GM21447 (cell line): ENCODE data around the gene MACF1.
"Not testable (repeated sequence)": the region's sequence is repeated elsewhere in the genome, so short reads cannot be mapped to it uniquely, and the experiment has no call there.

Experiments used
- ATAC-seq: cut with Tn5 transposase; IDR thresholded peaks from one replicate; pipeline ENCODE4 v1.9.1; 2021; ENCODE audit not compliant: unreplicated experiment

Gene MACF1

GRCh38 chr1:39526466-39527189, 322.1 kb downstream of the MACF1 start:
- ATAC-seq, result no peak

DNA sequence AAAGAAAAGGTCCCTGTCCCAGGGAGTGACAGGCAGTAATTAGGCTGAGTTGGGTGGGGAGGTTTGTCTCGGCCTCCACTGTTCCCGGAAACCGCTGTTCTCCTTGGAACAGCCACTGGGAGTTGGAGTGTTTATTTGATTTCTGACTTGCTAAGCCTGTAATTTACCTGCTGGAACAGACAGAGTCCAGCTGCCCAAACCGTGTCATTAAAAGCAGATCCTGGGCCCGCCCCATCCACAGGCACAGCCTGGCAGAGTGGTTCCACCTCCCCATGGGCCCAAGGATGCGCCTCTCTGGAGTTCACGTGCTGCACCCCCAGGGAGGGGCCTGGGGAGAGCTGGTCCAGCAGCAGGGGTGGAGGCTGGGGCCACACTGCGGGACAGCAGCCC, 322.7 kb downstream of the MACF1 start:
- not testable (repeated sequence) for ATAC-seq

DNA sequence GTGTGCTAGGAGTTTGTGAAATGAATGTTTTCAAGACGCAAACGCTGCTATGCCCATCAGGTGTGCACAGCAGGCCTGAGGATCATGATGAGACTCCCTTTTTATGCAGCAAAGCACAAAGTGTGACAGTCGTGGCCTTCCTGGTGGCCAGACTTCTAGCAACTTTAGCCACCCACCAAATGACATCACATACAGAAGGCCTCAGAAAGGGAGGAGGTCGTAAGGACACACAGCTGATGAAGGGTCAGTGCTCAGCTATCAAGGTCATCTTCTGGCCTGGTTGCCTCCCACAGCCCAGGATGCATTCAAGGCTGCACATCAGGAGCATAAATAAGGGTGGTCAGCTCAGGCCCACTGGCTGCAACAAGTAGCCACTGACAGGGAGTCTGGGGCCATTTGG, 323.6 kb downstream of the MACF1 start:
- no peak for ATAC-seq

DNA sequence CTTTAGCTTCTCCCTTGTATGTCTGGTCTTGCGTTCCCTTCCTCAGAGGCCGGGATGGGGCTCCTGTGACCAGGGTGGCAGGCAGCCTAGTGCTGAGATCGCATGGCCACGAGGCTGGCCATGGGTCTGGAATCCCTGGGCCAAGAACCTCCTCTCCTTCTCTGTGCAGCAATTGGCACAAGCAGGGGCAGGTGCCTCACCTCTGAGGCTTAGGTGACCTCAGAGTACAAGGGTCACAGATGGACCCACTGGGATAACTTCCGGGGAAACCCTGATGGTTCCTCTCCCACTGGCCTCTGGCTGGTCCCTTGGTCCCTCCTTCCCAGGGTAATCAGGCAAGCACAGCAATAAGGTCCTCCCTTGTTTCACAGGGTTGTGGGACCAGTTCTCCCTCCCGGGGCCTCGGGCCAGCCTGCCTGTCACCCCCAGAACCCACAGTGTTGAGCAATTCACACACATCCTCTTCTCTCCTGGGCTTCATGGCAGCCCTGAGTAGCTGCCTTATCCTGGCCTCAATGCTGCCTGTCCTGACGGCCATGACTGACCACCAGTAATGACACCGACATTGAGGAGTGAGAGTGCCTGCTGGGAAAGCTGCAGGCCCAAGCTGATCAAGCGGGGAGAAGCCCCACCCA, 325.5 kb downstream of the MACF1 start:
- no peak for ATAC-seq

- no peak for ATAC-seq
Observed at GRCh38 chr1:39531526-39531925, 327.0 kb downstream of the MACF1 start.

DNA sequence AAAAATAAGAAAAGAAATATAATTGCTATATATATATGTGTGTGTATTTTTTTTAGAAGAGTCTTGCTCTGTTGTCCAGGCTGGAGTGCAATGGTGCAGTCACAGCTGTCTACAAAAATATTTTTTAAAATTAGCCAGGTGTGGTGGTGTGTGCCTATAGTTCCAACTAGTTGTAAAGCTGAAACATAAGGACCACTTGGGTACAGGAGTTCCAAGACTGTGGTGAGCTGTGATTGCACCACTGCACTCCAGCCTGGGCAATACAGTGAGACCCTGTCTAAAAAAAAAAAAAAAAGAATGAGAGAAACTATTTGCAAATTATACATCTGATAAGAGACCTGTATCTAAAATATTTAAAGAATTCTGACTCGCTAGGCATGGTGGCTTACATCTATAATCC, 328.9 kb downstream of the MACF1 start:
- no peak for ATAC-seq
